Gastroesophageal sphincter (tissue), 4 donors: ENCODE results near the gene DNAI1. TPM values are rescaled to one million over a fixed set of nuclear protein-coding genes. Genes with fewer than 3 reads are reported as not detected.

ENCODE experiments used
- ATAC-seq: fragments of 150-250 bp; one replicate; pipeline ENCODE4 v1.9.1; 2016; ENCODE audit warnings: mild to moderate bottlenecking, moderate library complexity
- H3K27ac ChIP-seq, 4 donors: fragments of 200-600 bp; sonication (generic) in 3 of 4; 1 replicate in 3 of 4; 2 replicates in 1 of 4; pipeline ENCODE4 v1.5.1; 2016 to 2019
- H3K27me3 ChIP-seq: fragments of 200-600 bp; sonication (generic); one replicate; pipeline ENCODE4 v1.5.1; 2019
- H3K36me3 ChIP-seq, 2 donors: fragments of 200-600 bp; sonication (generic); one replicate each; pipeline ENCODE4 v1.5.1; 2019; ENCODE audit warnings: control low read depth in 1 of 2
- H3K4me1 ChIP-seq, 3 donors: fragments of 200-600 bp; sonication (generic); 1 replicate in 2 of 3; 2 replicates in 1 of 3; pipeline ENCODE4 v1.5.1; 2016 to 2019; ENCODE audit warnings: control low read depth in 2 of 3
- H3K4me3 ChIP-seq, 2 donors: fragments of 200-600 bp; sonication (generic); one replicate each; pipeline ENCODE4 v1.5.1; 2019; ENCODE audit warnings: mild to moderate bottlenecking in 1 of 2, moderate library complexity in 1 of 2
- H3K9me3 ChIP-seq, 3 donors: fragments of 200-600 bp; sonication (generic); one replicate each; pipeline ENCODE4 v1.5.1; 2017 to 2019; ENCODE audit warnings: control low read depth in 2 of 3
- EP300 ChIP-seq: sonication (generic); formaldehyde crosslinking; IDR thresholded peaks from one replicate; pipeline ENCODE4 v1.6.1; 2017; ENCODE audit warnings: antibody characterized with exemption, mild to moderate bottlenecking
- POLR2A ChIP-seq, 2 donors: fragments of 450-650 bp; IDR thresholded peaks; one replicate each; pipeline ENCODE4 v1.6.1; 2017; ENCODE audit warnings: antibody characterized with exemption in 2 of 2, mild to moderate bottlenecking in 2 of 2, moderate library complexity in 1 of 2
- POLR2AphosphoS5 ChIP-seq: sonication (generic); formaldehyde crosslinking; IDR thresholded peaks from one replicate; pipeline ENCODE4 v1.6.1; 2017; ENCODE audit warnings: antibody characterized with exemption
- WGBS, 2 donors: methylation state at CpG; one replicate each; pipeline ENCODE4 v1.1.5; 2018; ENCODE audit warnings: low coverage in 1 of 2; 5-methylcytosine and 5-hydroxymethylcytosine counted together
- total RNA-seq, 4 donors: library from RNA; depleted of rRNA; stranded (reverse); fragments of >200 nt; gene quantifications; one replicate each; pipeline ENCODE4 v1.1.0, GENCODE V29; 2016
- TF ChIP-seq, protein P1 (sequence below), 4 experiments: fragments of 200-600 bp in 2 of 4; fragments of 450-650 bp in 2 of 4; sonication (generic) in 1 of 4; IDR thresholded peaks; one replicate each; pipeline ENCODE4 v1.5.1; 2017 to 2019; ENCODE audit warnings: antibody characterized with exemption in 4 of 4, mild to moderate bottlenecking in 2 of 4, moderate library complexity in 2 of 4

DNAI1 gene
- total RNA-seq, 4 donors from 2014 or later: not detected

DNA sequence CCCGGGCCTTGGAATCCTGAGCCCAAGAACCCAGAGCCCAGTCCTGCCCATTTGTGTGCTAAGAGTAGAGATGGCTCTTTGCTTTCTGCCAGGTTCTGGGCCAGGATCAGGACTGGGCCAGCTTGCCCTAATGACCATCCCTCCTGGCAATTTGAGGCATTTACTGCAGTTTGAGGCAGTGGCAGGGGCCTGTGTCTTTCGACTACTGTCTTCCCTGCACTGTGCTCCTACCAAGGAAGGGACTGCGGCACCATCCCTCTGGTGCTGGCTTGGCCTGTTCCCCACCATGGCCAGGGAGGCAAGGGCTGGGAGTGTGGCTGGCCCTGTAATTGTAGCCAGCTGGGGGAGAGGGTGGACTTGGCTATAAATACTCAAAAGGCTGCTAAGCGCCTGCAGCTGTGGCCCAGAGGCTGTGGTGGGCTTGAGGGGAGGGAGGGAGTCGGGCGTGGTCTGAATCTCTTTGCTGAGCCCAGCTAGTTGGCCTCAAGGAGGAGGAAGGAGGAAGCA lies 59.6 kb downstream of the DNAI1 start:
- Histone ChIP-seq H3K4me3 (no peak overlapping the region), H3K9me3 (no peaks in the 10 kb centered on the region), H3K27ac (no peak overlapping the region), H3K4me1 (peaks cover 0 to 11% (median under 1%) of the 10 kb centered on the region in 3 donors), H3K27me3 (no peaks in the 10 kb centered on the region), H3K36me3 (no peaks in the 10 kb centered on the region)
- 60 to 63% methylated on average over 2 to 4 of the region's 6 CpGs for WGBS, 2 donors
- no peak for ATAC-seq
- TF ChIP-seq POLR2AphosphoS5: no peak
- no peak for TF ChIP-seq EP300
- TF ChIP-seq POLR2A (IDR thresholded peaks at IDR 0.05): no peak
- TF ChIP-seq, protein P1, sequence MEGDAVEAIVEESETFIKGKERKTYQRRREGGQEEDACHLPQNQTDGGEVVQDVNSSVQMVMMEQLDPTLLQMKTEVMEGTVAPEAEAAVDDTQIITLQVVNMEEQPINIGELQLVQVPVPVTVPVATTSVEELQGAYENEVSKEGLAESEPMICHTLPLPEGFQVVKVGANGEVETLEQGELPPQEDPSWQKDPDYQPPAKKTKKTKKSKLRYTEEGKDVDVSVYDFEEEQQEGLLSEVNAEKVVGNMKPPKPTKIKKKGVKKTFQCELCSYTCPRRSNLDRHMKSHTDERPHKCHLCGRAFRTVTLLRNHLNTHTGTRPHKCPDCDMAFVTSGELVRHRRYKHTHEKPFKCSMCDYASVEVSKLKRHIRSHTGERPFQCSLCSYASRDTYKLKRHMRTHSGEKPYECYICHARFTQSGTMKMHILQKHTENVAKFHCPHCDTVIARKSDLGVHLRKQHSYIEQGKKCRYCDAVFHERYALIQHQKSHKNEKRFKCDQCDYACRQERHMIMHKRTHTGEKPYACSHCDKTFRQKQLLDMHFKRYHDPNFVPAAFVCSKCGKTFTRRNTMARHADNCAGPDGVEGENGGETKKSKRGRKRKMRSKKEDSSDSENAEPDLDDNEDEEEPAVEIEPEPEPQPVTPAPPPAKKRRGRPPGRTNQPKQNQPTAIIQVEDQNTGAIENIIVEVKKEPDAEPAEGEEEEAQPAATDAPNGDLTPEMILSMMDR (IDR thresholded peaks at IDR 0.05): no peak

DNA sequence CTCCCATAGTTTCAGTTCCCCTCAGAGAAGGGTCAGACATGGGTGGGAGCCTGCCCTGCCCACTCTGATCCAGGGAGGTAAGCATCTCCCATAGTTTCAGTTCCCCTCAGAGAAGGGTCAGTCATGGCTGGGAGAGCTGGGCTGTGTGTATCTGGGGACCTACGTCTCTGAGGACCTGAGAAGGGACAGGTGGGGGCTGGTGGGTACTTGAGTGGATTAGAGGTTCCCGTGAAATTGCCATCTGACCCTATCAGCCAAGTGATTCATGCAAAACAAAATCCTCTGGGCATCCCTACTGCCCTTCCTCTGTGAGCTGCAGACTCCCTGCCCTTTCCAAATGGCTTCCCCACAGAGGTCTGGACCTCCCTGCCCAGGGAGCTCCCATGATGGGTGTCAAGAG lies 60.3 kb downstream of the DNAI1 start:
- TF ChIP-seq EP300 (no peak), POLR2A (IDR thresholded peaks at IDR 0.05) (no peak), POLR2AphosphoS5 (no peak)
- TF ChIP-seq, protein P1 (IDR thresholded peaks at IDR 0.05): no peak

DNA sequence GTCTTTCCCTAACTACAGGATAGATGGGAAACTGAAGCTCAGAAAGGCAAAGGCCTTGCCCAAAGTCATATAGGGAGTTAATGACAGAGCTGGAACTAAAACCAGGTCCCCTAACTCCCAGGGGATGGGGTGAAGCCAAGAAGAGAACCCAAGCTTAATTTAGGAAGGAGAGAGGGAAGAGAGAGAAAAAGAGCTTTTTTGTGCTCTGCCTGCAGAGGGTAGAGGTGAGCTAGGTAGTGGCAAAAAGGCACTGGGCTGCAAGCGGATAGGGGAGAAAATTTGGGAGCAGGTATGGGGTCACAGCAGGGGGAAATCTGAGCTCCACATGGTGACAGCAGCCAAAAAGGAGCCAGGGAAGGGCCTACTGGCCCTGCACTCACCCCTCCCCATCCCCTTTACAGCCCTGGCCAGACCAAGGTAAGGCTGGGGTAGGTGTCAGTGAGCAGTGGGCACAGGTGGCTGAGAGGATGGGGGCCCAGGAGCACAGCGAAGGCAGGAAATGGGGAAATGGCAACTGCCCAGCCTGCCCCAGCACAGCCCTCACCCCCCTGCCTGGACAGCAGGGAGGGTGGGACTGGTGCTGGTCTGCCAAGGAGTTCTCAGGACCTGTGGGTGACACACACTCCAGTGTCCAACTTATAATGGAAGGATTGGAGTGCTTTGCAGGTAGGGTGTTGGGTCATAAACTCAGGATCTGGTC lies 60.9 kb downstream of the DNAI1 start:
- no peak for ATAC-seq
- H3K36me3 ChIP-seq: no peaks in the 10 kb centered on the region
- peaks cover 0 to 18% (median 6%) of the 10 kb centered on the region in 3 donors for H3K4me1 ChIP-seq
- H3K9me3 ChIP-seq: no peaks in the 10 kb centered on the region
- TF ChIP-seq EP300 (no peak), POLR2A (IDR thresholded peaks at IDR 0.05) (no peak), POLR2AphosphoS5 (no peak)
- TF ChIP-seq, protein P1 (IDR thresholded peaks at IDR 0.05): no peak
- H3K27me3 ChIP-seq: no peaks in the 10 kb centered on the region
- WGBS, 2 donors: 92 to 100% methylated on average over 1 to 2 of the region's 2 CpGs
- no peak overlapping the region for H3K27ac ChIP-seq
- H3K4me3 ChIP-seq: no peak overlapping the region

More for the DNA sequence above, 60.3 kb downstream of the DNAI1 start:
- Histone ChIP-seq H3K9me3 (no peaks in the 10 kb centered on the region), H3K36me3 (no peaks in the 10 kb centered on the region), H3K4me3 (no peak overlapping the region), H3K4me1 (peaks cover 0 to 18% (median 6%) of the 10 kb centered on the region in 3 donors), H3K27me3 (no peaks in the 10 kb centered on the region), H3K27ac (no peak overlapping the region)
- no peak for ATAC-seq
- 95% methylated on average over 2 of the region's 2 CpGs; no CpG with 5 or more reads in 1 of the 2 donors for WGBS, 2 donors

DNA sequence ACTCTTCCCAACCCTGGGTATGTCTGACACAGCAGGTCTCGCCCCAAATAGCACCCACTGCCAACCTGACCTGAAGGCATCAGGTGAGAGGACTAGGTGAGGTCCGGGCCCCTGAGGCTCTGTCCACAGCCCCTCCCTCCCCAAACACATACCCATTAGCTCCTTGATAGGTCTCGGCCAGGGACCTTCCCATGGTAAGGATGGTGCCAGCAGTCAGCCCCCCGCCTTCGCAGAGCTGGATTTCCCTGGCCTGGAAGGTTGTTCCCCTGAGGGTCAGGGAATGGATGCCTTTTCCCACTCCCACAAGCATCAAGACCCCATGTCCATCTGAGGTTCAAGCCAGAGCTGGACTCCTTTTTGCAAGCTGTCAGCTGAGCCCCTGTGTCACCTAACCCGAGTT lies 61.5 kb downstream of the DNAI1 start:
- TF ChIP-seq EP300 (no peak), POLR2A (IDR thresholded peaks at IDR 0.05) (no peak), POLR2AphosphoS5 (no peak)
- TF ChIP-seq, protein P1 (IDR thresholded peaks at IDR 0.05): no peak
- no CpG with 5 or more reads among the region's 6 CpGs for WGBS, 2 donors
- H3K27ac ChIP-seq: no peak overlapping the region
- H3K9me3 ChIP-seq: no peaks in the 10 kb centered on the region
- H3K36me3 ChIP-seq: no peaks in the 10 kb centered on the region
- H3K4me1 ChIP-seq: peaks cover 0 to 18% (median 6%) of the 10 kb centered on the region in 3 donors
- no peak for ATAC-seq
- H3K27me3 ChIP-seq: no peaks in the 10 kb centered on the region
- no peak overlapping the region for H3K4me3 ChIP-seq
